CD8-positive, alpha-beta memory T cell (primary cell): ENCODE measurements around the gene GCN1. TPM values are rescaled to one million over a fixed set of nuclear protein-coding genes. Genes with fewer than 3 reads are reported as not detected.
"Not testable (repeated sequence)": the region's sequence is repeated elsewhere in the genome, so short reads cannot be mapped to it uniquely, and the experiment has no call there.

Experiments
- CTCF ChIA-PET: fragments of 350-600 bp; sonication (Branson Sonifier 250); formaldehyde crosslinking; loops from one replicate; lab custom pipeline; 2021; ENCODE audit warnings: antibody characterized with exemption; lab: Charles Lee
- POLR2A ChIA-PET: fragments of 350-600 bp; sonication (Branson Sonifier 250); formaldehyde crosslinking; loops from one replicate; lab custom pipeline; 2021; ENCODE audit warnings: antibody characterized with exemption; lab: Charles Lee
- DNase-seq, 5 donors: peaks; one replicate each; pipeline versions ENCODE4 v3.0.0 to v3.0.0-alpha.2; 2020 to 2022; ENCODE audit warnings: mixed read lengths in 1 of 5
- H3K27ac ChIP-seq: one replicate; pipeline ENCODE4 v1.7.0; 2013; ENCODE audit warnings: low read depth, mild to moderate bottlenecking, low read length, moderate library complexity
- H3K27me3 ChIP-seq: 2 replicates; pipeline ENCODE4 v1.7.0; 2013; ENCODE audit warnings: low read length, mild to moderate bottlenecking; ENCODE audit not compliant: insufficient read depth, poor library complexity, severe bottlenecking
- H3K36me3 ChIP-seq: 2 replicates; pipeline ENCODE4 v1.7.0; 2013; ENCODE audit warnings: mild to moderate bottlenecking, low read length, moderate library complexity; ENCODE audit not compliant: insufficient read depth
- H3K4me1 ChIP-seq: 2 replicates; pipeline ENCODE4 v1.7.0; 2013; ENCODE audit warnings: mild to moderate bottlenecking, low read length, moderate library complexity; ENCODE audit not compliant: insufficient read depth
- H3K4me3 ChIP-seq: 2 replicates; pipeline ENCODE4 v1.7.0; 2013; ENCODE audit warnings: mild to moderate bottlenecking, low read length
- H3K9me3 ChIP-seq: 2 replicates; pipeline ENCODE4 v1.7.0; 2013; ENCODE audit warnings: mild to moderate bottlenecking, low read length
- H3K27ac Mint-ChIP-seq, 8 donors: one replicate each; pipeline ENCODE4 v1.8.0; 2020 to 2021; ENCODE audit warnings: mixed read lengths in 8 of 8, mild to moderate bottlenecking in 6 of 8, inconsistent platforms in 3 of 8, moderate library complexity in 3 of 8
- H3K27me3 Mint-ChIP-seq, 2 donors: one replicate each; pipeline ENCODE4 v1.8.0; 2020 to 2021; ENCODE audit warnings: mixed read lengths in 2 of 2, mild to moderate bottlenecking in 1 of 2, moderate library complexity in 1 of 2
- H3K36me3 Mint-ChIP-seq, 3 donors: one replicate each; pipeline ENCODE4 v1.8.0; 2020 to 2021; ENCODE audit warnings: mixed read lengths in 3 of 3, inconsistent platforms in 1 of 3, mild to moderate bottlenecking in 1 of 3
- H3K4me1 Mint-ChIP-seq, 3 donors: one replicate each; pipeline ENCODE4 v1.8.0; 2020 to 2021; ENCODE audit warnings: mixed read lengths in 3 of 3, inconsistent platforms in 1 of 3, mild to moderate bottlenecking in 1 of 3
- H3K4me3 Mint-ChIP-seq, 7 donors: one replicate each; pipeline ENCODE4 v1.8.0; 2020 to 2021; ENCODE audit warnings: mixed read lengths in 7 of 7, mild to moderate bottlenecking in 6 of 7, moderate library complexity in 4 of 7, inconsistent platforms in 2 of 7
- H3K9me3 Mint-ChIP-seq, 5 donors: one replicate each; pipeline ENCODE4 v1.8.0; 2020 to 2022; ENCODE audit warnings: mixed read lengths in 5 of 5, mild to moderate bottlenecking in 3 of 5, moderate library complexity in 2 of 5, inconsistent platforms in 1 of 5
- polyA plus RNA-seq: library from polyadenylated mRNA; unstranded; fragments of 300-500 nt; fragmentation: Illumina TruSeq; gene quantifications from one replicate; pipeline ENCODE4 v1.2.3, GENCODE V29; 2021
- total RNA-seq, 2 experiments: library from RNA; stranded (reverse); gene quantifications; one replicate each; pipeline ENCODE4 v1.2.3, GENCODE V29; 2021

The GCN1 gene
- total and polyA plus RNA-seq, 3 experiments from 2014 or later, result 30.0 to 157 (median 150) TPM

- Mint-ChIP-seq H3K36me3 (peaks cover 6 to 77% (median 6%) of the 10 kb centered on the region in 3 donors), H3K4me3 (no peak overlapping the region), H3K27me3 (peaks cover 0 to 1% of the 10 kb centered on the region in 2 donors), H3K4me1 (no peaks in the 10 kb centered on the region), H3K9me3 (no peaks in the 10 kb centered on the region), H3K27ac (peak overlapping the region in 2 of 8 donors; percentile 54 to 92)
- no peaks in the 10 kb centered on the region for H3K9me3 ChIP-seq
- CTCF ChIA-PET, result interaction anchor here (0.8 to 1.1 kb wide), 2 partner anchors 13 to 50 kb away, joined by 3 to 4 read pairs; partner anchors contain the start of gene PXN
- no peak overlapping the region for H3K4me3 ChIP-seq
- no peaks in the 10 kb centered on the region for H3K27me3 ChIP-seq
- POLR2A ChIA-PET, result no interaction called here
- H3K27ac ChIP-seq, result no peak overlapping the region
- DNase-seq, result no peak
- H3K4me1 ChIP-seq, result no peaks in the 10 kb centered on the region
- H3K36me3 ChIP-seq, result peaks cover 50% of the 10 kb centered on the region
Observed at GRCh38 chr12:120215357-120215735, 20.8 kb upstream of the GCN1 start.

DNA sequence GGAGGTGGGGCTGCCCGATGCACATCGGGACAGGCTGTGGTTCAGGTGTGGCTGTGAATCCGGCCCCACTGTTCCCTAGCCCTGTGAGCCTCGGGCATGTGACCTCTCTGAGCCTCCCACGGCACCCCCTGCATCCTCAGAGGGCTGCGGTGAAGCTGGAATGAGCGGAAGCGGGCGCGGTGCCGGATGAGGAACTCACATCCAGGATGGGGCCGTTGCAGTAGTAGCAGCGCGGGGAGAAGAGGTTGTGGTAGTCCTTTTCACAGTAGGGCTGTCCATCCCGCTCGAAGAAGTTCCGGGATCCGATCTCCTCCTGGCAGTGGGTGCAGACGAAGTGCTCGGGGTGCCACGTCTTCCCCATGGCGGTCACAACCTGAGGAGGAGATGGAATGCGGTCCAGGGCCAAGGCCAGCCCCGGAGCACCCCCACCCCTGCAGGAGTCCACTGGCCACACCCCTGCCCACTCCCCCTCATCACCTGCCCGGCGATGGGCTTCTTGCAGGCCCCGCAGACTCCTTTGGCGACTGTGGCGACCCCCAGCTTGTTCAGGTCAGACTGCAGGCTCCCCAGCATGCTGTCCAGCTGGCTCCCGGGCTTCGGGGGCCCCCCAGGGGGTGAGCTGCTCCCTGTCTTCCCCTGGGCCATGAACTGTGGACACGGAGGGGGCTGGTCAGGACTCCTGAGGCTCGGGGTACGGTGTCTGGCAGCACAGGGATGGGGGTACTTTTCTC, 20.3 kb upstream of the GCN1 start:
- no peak for DNase-seq
- Histone ChIP-seq H3K4me3 (no peak overlapping the region), H3K27ac (no peak overlapping the region), H3K4me1 (no peaks in the 10 kb centered on the region), H3K36me3 (peaks cover 46% of the 10 kb centered on the region), H3K9me3 (no peaks in the 10 kb centered on the region), H3K27me3 (no peaks in the 10 kb centered on the region)
- H3K27me3 Mint-ChIP-seq, result peaks cover 0 to 1% of the 10 kb centered on the region in 2 donors
- H3K4me3 Mint-ChIP-seq, result no peak overlapping the region
- POLR2A ChIA-PET, result no interaction called here
- H3K27ac Mint-ChIP-seq, result no peak overlapping the region
- CTCF ChIA-PET, result interaction anchor here (0.8 to 1.1 kb wide), 2 partner anchors 14 to 51 kb away, joined by 3 to 4 read pairs; partner anchors contain the start of gene PXN
- no peaks in the 10 kb centered on the region for H3K9me3 Mint-ChIP-seq
- peaks cover 5 to 77% (median 6%) of the 10 kb centered on the region in 3 donors for H3K36me3 Mint-ChIP-seq
- H3K4me1 Mint-ChIP-seq, result no peaks in the 10 kb centered on the region

- Mint-ChIP-seq H3K4me3 (no peak overlapping the region), H3K27ac (peak overlapping the region in 1 of 8 donors; percentile 85), H3K4me1 (no peaks in the 10 kb centered on the region), H3K27me3 (peaks cover 0 to 1% of the 10 kb centered on the region in 2 donors), H3K9me3 (no peaks in the 10 kb centered on the region), H3K36me3 (peaks cover 5 to 70% (median 6%) of the 10 kb centered on the region in 3 donors)
- POLR2A ChIA-PET, result no interaction called here
- CTCF ChIA-PET, result no interaction called here
- Histone ChIP-seq H3K4me3 (no peak overlapping the region), H3K27me3 (no peaks in the 10 kb centered on the region), H3K4me1 (no peaks in the 10 kb centered on the region), H3K27ac (no peak overlapping the region), H3K9me3 (no peaks in the 10 kb centered on the region), H3K36me3 (peaks cover 35% of the 10 kb centered on the region)
- no peak for DNase-seq
Observed at GRCh38 chr12:120213758-120214157, 19.2 kb upstream of the GCN1 start.

- Mint-ChIP-seq H3K36me3 (peaks cover 5 to 64% (median 6%) of the 10 kb centered on the region in 3 donors), H3K27ac (peak overlapping the region in 1 of 8 donors; percentile 32)
- H3K27ac ChIP-seq, H3K9me3 Mint-ChIP-seq, H3K4me3 Mint-ChIP-seq, H3K4me1 ChIP-seq, H3K4me3 ChIP-seq, POLR2A ChIA-PET, CTCF ChIA-PET, H3K9me3 ChIP-seq, H3K27me3 Mint-ChIP-seq, H3K4me1 Mint-ChIP-seq, DNase-seq, H3K27me3 ChIP-seq: not testable (repeated sequence)
- H3K36me3 ChIP-seq, result peaks cover 32% of the 10 kb centered on the region
Observed at GRCh38 chr12:120213182-120213581, 18.7 kb upstream of the GCN1 start.

- no peak for DNase-seq
- Mint-ChIP-seq H3K27me3 (peaks cover 0 to 1% of the 10 kb centered on the region in 2 donors), H3K27ac (no peak overlapping the region), H3K4me3 (no peak overlapping the region), H3K9me3 (no peaks in the 10 kb centered on the region), H3K36me3 (peaks cover 5 to 63% (median 6%) of the 10 kb centered on the region in 3 donors), H3K4me1 (no peaks in the 10 kb centered on the region)
- ChIA-PET CTCF (no interaction called here), POLR2A (interaction anchor here (0.5 kb wide), 1 partner anchor 10 kb away, joined by 3 read pairs; no protein-coding TSS in a partner anchor)
- no peaks in the 10 kb centered on the region for H3K27me3 ChIP-seq
- H3K4me1 ChIP-seq, result no peaks in the 10 kb centered on the region
- H3K27ac ChIP-seq, result no peak overlapping the region
- H3K9me3 ChIP-seq, result no peaks in the 10 kb centered on the region
- H3K4me3 ChIP-seq, result no peak overlapping the region
- peaks cover 32% of the 10 kb centered on the region for H3K36me3 ChIP-seq
Observed at GRCh38 chr12:120212301-120212700, 17.8 kb upstream of the GCN1 start.

GRCh38 chr12:120211904-120212283, 17.4 kb upstream of the GCN1 start:
- H3K4me3 ChIP-seq, result no peak overlapping the region
- CTCF ChIA-PET, result no interaction called here
- POLR2A ChIA-PET, result no interaction called here
- Mint-ChIP-seq H3K4me3 (peak overlapping the region in 1 of 7 donors; percentile 68), H3K27ac (no peak overlapping the region), H3K4me1 (no peaks in the 10 kb centered on the region), H3K9me3 (no peaks in the 10 kb centered on the region), H3K36me3 (peaks cover 5 to 65% (median 6%) of the 10 kb centered on the region in 3 donors), H3K27me3 (peaks cover 0 to 1% of the 10 kb centered on the region in 2 donors)
- DNase-seq, result no peak
- H3K4me1 ChIP-seq, result no peaks in the 10 kb centered on the region
- H3K9me3 ChIP-seq, result no peaks in the 10 kb centered on the region
- peaks cover 32% of the 10 kb centered on the region for H3K36me3 ChIP-seq
- H3K27ac ChIP-seq, result no peak overlapping the region
- no peaks in the 10 kb centered on the region for H3K27me3 ChIP-seq

GRCh38 chr12:120211243-120211903, 16.9 kb upstream of the GCN1 start:
- no peaks in the 10 kb centered on the region for H3K9me3 Mint-ChIP-seq
- H3K9me3 ChIP-seq, result no peaks in the 10 kb centered on the region
- no peaks in the 10 kb centered on the region for H3K4me1 ChIP-seq
- no peak overlapping the region for H3K4me3 ChIP-seq
- POLR2A ChIA-PET, result interaction anchor here (1.1 to 1.9 kb wide), 2 partner anchors 10 to 16 kb away, joined by 3 to 7 read pairs; partner anchors contain the start of gene RPLP0
- peaks cover 32% of the 10 kb centered on the region for H3K36me3 ChIP-seq
- H3K4me1 Mint-ChIP-seq, result no peaks in the 10 kb centered on the region
- H3K36me3 Mint-ChIP-seq, result peaks cover 5 to 66% (median 6%) of the 10 kb centered on the region in 3 donors
- H3K27ac Mint-ChIP-seq, result peak overlapping the region in 4 of 8 donors; percentile 53 to 77 (median 68)
- H3K27me3 ChIP-seq, result no peaks in the 10 kb centered on the region
- H3K4me3 Mint-ChIP-seq, result peak overlapping the region in 1 of 7 donors; percentile 68
- H3K27ac ChIP-seq, result no peak overlapping the region
- H3K27me3 Mint-ChIP-seq, result peaks cover 0 to 1% of the 10 kb centered on the region in 2 donors
- no peak for DNase-seq
- CTCF ChIA-PET, result interaction anchor here (1.1 to 1.9 kb wide), 2 partner anchors 9 to 17 kb away, joined by 4 to 9 read pairs; partner anchors contain the start of gene RPLP0
